SIG-M5 treated with dmso at 0.1 percent for 504 hours (cell line): ENCODE results near the gene KANK4.

ENCODE experiments used
- DNase-seq: peaks from one replicate; lab custom pipeline; 2025; ENCODE audit not compliant: unreplicated experiment; lab: John Stamatoyannopoulos, UW

The KANK4 gene

DNA sequence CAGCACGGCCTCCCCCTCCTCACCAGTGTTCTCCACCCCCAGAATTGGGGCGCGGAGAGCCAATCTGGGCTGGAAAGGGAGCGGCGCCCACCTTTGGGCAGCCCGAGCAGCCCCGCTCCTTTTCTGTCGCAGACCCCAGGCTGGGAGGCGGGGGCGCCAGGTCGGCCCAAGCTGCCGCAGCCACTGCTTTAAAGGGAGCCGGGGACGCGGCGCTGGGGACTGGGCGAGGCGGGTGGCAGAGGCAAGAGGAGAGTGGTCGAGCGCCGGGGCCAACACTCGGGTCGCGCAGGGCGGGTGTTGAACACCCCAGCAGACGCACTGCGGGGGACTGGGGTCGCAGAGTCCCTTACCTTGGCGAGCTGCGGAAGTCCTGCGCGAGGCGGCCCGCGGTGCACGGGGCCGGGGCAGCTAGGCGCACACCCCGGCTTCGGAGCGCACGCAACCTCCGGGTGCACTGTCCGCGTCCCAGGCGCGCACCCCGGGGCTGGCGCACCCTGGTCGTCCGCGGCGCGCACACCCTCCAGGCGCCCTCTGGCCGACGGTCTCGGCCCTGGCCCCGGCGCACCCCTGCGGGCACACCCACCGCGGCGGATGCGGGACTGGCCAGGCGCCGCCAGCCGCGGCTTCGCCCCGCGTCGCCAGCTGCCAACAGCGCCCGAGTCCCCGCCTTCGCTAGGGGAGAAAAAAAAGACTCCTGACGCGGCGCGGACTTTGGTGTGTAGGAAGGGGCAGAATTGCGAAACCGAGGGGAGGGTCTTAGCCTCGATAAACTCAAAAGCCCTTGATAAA lies at the start of gene KANK4:
Gene KANK4 (minus strand): TSS at position 679 of the 789 bp plus-strand sequence. CDS start 37,870 bp downstream, outside the sequence.
- DNase-seq = no peak

DNA sequence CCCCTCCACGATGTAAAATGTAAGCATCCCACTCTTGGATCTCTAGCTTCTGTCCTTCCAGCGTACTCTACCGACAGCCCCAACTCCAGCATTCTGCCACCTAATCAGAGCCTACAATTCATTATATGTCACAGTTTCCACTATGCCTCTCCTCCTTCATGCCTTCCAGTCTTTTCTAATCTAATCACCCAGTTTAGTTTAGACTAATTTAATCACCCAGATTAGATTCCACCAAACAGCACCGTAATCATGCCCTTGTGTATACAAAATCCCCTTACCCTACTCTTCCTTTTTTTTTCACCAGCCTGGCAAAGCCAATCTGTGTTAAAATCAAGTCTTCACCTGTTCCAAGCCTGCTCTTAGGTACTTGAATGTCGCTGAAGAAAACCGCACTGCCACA lies 49.8 kb upstream of the KANK4 start:
- no peak for DNase-seq

DNA sequence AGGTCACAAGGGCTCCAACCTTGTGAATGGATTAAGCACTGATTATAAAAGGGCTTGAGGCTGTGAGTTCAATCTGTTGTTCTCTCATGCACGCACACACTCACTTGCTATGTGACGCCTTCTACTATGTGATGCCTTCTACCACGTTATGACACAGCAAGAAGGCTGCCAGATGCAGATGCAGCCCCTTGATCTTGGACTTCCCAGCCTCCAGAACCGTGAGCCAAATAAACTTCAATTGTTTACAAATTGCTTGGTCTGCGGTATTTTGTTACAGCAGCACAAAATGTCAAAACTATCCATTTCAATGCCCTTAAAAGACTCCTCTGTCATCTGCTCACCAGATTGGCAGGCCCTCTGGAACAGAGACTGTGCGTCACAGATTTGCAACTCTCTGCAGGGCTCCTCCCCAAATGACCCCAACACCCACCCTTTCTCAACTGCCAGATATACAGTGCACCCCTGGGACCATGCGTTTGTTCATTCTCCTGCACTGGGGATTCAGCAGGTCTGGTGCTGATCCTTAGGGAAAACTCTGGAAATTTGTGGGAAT lies 47.8 kb upstream of the KANK4 start:
- DNase-seq = no peak

DNA sequence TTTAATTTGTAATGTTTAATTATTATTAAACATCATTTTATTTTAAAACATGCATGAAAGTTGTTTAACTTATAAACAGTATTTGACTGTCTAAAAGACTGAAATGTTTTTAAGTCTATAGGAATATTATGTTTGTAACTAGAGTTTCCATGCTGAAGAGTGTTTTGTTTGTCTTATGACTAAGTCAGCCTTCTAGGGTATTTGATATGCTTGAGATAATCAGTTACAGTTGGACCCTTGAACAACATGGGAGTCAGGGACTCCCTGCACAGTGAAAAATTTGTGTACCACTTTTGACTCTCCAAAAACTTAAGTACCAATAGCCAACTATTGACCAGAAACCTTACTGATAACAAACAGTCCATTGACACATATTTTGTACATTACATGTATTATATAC lies 45.5 kb upstream of the KANK4 start:
- DNase-seq = no peak

DNA sequence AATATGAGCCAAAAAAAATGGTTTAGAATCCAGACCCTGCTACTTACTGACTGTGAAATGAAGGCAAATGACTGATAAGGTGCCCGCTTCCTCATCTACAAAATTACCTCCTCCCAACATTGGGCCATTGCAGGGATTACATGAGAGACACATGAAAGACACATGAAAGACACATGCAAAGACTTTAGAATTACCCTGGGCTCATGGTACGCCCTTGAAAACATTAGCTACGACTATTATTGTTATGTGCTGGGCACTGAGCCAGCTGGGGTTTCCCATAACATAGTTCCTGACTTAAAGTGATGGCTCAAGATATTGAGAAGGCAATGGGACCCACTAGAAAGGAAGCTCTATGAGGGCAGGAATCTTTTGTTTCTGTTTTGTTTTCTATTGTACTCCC lies 43.7 kb upstream of the KANK4 start:
- no peak for DNase-seq

DNA sequence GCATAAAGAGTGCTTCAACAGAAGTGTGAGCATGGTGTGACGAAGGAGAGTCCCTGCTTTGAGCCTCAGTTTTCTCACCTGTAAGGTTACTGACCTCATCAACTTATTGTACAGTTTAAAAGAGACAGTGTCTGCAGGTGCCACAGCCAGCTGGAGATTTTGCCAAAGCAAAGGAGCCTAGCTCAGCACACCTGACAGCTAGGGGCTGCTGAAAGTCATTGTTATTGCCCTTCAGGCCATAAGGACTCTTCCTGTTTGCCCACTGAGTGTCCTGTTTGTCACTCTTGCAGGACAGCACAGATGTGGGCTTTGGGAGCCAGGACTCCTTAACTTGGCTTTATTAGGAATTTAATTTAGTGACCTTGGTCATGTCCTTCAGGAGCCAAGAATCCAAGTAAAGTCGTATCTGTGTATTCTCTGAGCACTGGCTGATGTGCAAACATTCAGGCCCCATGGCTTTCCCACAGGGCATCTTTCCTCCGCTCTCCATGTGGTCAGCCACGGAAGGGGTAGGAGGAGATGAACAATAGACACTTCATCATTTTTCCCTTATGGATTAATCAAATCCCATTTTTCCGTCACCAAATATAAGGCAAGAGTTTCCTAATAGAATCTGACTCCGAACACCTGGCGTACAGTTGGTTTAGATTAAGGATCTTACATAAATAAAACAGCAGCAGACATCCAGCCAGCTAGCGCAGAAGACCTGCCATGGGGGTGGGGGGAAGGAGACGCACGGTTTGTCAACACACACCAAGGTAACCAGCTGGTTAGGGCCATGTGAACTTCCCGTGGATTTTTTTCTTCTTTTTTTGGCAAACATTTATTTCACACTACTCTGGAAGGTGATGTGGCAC lies 43.1 kb upstream of the KANK4 start:
- DNase-seq = no peak

DNA sequence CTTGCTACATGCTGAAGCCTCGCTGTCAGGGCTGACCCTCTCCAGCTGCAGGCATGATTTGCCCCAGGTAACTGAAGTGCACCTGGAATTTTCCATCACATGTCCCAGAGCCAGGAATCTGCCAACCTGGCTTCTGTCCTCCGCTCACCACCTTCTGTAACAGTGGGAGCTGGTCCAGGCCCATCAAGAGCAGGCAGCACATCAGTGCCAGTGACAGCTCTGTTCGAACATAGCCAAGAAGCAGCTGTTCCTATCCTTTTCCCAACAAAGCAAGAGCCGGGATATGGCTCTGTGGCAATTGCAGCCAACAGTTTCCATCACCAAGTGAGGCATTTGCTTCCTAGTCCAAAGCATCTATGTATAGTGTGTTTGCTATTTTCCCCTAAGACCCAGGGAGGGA lies 42.2 kb upstream of the KANK4 start:
- no peak for DNase-seq

DNA sequence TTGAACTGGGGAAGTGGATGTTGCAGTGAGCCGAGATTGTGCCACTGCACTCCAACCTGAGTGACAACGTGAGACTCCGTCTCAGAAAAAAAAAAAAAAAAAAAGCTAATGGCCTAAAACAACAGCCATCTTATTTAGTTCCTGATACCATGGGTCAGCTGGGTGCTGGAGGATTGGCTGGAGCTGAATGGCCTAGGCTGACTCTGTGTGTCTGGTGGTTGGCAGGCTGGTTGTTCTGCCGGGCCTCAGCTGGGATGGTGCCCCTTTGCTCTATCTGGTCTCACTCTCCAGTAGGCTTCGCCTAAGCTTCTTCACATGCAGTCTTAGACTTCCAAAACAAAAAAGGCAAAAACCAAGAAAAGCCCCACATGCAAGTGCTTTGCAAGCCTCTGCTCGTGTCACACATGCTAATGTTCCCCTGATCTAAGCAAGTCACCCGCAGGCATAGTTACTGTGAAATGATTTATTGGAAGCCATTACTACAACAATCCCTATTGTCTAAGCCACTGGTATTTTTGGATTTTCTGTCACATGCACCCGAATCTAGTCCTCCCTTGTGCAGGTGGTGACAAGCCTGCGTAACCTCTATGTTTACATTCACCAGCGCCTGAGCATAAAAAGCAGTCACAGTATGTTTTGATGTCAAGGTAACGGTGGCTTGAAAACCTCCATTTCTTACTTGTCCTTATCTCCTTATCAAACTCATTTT lies 39.6 kb upstream of the KANK4 start:
- no peak for DNase-seq

DNA sequence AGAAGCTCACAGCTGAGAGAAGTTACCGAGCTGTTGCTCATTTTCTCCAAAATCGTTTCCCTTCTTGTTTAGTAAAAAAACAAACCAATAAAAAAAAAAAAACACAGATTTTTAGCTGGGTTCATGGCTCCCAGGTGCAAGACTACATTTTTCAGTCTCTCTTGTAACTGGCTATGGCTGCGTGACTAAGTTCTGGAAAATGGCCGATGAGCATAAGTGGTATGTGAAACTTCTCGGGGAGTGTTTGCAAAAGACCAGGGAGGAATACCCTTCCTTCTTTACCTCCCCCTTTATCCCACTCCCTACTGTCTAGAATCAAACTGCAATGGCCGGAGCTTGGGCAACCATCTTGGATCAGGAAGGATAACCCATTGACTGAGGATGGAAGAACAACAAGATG lies 38.7 kb upstream of the KANK4 start:
- DNase-seq = no peak

DNA sequence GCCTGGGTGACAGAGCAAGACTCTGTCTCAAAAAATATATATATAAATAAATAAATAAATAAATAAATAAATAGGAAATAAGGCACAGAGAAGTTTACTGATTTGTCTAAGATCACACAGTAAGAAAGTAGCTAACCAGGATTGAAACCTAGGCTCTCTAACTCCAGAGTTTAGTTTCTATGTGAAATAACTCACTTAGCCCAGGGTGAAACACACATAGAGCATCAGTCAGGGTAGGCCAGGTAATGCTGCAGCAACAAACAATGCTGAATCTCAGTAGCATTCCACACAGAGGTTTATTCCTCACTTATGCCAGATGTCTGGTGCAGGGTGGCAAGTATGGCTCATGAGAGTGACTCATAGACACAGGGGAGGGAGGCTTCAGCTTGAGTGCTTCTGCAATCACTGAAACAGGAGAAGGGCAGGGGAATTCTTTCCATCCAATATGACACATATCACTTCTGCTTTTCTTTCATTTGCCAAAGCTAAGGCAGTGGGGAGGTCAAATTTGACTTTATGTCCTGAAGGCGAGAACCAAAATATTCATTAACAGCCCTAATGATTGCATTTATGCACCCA lies 37.1 kb upstream of the KANK4 start:
- DNase-seq = peak; percentile 41

DNA sequence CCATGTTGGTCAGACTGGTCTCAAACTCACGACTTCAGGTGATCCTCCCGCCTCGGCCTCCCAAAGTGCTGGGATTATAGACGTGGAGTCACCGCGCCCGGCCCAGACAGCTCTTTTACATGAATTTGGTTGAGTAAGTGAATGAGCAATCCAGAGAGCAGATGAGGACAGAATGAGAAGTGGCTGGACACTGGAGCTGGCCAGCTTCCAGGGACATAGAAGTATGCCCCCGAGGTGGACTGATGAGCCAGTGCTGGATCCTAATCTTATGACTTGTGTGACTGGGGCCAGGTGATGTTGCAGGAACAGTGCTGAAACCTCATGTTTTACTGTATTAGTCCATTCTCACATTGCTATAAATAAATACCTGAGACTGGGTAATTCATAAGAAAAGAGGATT lies 35.9 kb upstream of the KANK4 start:
- no peak for DNase-seq

DNA sequence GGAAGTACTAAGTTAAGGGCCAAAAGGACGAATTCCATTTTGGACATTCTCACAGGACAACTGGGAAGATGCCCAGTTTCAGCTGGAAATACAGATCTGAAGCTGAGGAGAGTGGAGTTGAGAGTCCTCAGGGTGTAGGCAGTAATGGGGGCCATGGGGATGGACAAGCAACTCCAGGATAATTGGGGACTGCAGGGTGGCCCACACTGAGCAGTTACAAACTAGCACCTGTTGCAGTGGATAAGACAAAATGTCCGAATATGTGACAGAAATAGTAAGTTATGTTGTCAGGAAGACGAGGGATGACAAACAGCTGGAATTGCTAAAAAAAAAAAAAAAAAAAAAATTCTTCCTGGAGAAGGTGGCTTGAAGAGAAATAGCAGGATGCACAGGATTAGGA lies 34.6 kb upstream of the KANK4 start:
- DNase-seq = no peak

DNA sequence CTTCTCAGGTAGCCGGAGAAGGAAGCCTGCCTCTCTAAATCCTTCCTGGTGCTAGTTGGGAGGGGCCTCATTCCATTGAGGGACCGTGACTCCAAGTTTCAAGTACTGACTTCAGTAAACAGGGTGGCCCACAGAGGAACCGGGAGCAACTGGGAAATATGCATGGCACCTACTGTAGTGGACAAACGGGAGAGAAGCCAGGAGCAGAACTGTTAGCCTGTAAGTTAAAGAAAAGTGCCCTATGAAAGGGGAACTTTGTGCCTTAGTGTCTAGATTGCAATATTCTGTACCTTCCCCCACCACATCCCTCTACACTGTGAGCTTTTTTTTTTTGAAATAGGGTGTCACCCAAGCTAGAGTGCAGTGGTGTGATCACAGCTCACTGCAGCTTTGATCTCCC lies 33.2 kb upstream of the KANK4 start:
- peak; percentile 6 for DNase-seq

DNA sequence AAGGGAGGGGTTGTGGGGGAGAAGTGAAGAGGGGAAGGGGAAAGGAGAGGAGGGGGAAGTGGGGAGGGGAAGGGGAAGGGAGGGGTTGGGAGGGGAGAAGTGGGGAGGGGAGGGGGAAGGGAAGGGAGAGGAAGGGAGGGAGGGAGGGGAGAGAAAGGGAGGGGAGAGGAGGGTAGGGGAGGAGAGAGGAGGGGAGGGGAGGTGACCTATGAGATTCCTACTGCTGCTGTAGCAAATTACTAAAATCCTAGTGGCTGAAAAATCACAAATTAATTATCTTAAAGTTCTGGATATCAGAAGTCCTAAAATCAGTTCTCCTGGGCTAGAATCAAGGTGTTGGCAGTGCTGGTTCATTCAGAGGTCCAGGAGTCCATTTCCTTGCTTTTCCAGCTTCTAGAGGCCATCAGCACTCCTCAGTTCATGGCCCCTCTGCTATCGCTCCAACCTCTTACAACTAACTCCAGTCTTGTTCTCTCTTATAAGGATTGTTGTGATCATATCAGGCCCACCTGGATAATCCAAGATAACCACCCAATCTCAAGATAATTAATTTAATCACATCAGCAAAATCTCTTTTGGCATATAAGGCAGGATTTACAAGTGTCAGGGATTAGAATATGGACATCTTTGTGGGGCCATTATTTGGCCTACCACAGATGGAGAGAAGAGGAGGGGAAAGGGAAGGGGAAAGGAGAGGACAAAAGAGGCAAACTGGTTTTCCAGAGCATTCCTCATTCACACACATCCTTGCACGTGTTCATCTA lies 30.4 kb upstream of the KANK4 start:
- no peak for DNase-seq

DNA sequence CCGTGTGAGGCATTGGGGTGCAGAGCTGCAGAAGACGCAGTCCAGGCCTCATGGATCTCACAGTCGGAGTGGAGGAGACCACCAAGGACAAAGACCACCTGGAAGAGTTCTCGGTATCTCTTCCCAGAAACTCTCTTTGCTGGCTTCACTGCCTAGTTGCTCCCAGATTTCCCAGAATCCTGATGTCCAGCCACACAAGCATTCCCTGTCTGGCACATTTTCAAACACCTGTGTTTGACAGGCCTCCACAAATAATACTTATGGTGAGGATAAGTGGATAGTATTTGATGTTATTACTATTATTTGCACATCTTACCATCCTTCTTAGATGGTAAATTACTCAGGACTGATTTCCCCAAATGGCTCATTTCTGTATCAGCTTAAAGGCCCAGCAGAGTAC lies 27.7 kb upstream of the KANK4 start:
- no peak for DNase-seq

DNA sequence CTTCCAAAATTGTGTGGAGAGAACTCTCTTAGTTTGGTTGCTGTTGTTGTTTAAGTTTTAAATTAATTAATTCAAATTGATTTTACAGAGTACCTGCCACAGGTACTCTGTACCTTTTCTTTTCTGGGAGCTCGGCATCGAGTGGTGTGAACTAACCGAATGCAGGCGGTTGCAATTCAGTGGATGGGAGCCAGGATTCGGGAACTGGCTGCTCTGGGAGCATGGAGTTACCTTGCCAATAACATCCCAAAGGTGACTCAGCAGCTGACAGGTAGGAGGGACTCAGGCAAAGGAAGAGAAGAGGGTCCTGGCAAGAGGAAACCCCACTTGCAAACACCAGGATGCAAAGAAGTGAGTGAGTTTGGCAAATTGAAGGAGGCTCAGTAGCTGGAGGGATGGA lies 24.7 kb upstream of the KANK4 start:
- no peak for DNase-seq

DNA sequence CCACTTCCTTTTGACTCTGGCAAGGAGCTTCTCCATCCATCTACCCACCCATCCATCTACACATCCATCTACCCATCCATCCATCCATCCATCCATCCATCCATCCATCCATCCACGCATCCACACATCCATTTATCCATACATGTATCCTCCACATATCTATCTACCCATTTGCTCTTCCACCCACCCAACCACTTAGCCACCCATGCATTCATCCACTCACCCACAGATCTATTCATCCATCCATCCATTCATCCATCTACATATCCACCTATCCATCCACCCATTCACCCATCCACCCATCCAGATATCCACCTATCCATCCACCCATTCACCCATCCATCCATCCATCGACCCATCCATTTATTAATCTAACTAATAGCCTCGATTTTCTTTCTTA lies 23.0 kb upstream of the KANK4 start:
- DNase-seq = no peak

DNA sequence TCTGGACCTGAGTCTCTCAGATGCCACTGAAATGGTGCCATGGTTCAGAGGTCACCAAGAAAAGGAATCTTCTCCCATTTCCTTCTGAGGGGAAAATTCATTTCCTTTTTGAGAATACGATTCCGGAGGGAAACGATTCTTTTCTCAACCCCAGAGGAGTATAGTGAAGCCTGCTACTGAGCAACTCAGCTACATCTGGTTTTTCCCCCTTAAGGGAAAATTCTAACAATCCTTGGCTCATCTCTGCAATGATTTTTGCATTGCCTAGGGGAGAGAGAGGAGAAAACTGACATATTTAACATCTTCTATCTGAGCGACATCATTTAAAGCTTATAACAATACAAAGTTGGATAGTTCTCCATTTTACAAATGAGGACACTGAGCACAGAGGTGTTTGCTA lies 22.4 kb upstream of the KANK4 start:
- no peak for DNase-seq

DNA sequence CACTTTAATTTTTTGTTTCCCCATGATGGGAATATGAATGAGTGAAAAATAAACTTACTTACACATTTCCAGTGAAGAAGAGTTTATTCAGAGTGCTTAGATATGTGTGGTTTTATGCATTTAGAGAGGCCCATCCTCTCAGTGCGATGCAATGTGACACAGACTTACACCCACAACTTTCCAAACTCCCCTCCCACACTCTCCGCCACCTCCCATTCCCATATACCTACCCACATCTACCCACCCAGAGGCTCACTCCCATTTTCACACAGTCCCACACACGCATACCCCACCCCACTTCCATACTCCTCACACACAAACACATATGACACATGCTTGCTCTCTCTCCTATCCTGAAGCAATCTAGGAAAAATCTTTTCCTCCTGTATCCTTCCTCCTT lies 21.9 kb upstream of the KANK4 start:
- no peak for DNase-seq
